HL-60 (cell line): ENCODE data around the gene TBC1D9.

Experiments
- GABPA ChIP-seq: IDR thresholded peaks from 2 replicates; pipeline ENCODE4 v1.6.1; 2012; ENCODE audit warnings: low read depth
- POLR2AphosphoS5 ChIP-seq: IDR thresholded peaks from 2 replicates; pipeline ENCODE4 v1.6.1; 2012; ENCODE audit warnings: low read depth
- TF ChIP-seq, protein P1 (sequence below): IDR thresholded peaks from one replicate; pipeline ENCODE4 v1.5.1; 2011; ENCODE audit warnings: low read length, control low read depth, inconsistent platforms; ENCODE audit not compliant: insufficient read depth
- TF ChIP-seq, protein P2 (sequence below): IDR thresholded peaks from 2 replicates; pipeline ENCODE4 v1.6.1; 2012; ENCODE audit warnings: low read depth; ENCODE audit not compliant: insufficient replicate concordance

- TF ChIP-seq, protein P1, sequence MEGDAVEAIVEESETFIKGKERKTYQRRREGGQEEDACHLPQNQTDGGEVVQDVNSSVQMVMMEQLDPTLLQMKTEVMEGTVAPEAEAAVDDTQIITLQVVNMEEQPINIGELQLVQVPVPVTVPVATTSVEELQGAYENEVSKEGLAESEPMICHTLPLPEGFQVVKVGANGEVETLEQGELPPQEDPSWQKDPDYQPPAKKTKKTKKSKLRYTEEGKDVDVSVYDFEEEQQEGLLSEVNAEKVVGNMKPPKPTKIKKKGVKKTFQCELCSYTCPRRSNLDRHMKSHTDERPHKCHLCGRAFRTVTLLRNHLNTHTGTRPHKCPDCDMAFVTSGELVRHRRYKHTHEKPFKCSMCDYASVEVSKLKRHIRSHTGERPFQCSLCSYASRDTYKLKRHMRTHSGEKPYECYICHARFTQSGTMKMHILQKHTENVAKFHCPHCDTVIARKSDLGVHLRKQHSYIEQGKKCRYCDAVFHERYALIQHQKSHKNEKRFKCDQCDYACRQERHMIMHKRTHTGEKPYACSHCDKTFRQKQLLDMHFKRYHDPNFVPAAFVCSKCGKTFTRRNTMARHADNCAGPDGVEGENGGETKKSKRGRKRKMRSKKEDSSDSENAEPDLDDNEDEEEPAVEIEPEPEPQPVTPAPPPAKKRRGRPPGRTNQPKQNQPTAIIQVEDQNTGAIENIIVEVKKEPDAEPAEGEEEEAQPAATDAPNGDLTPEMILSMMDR, result no peak
- TF ChIP-seq POLR2AphosphoS5, result no peak
- TF ChIP-seq, protein P2, sequence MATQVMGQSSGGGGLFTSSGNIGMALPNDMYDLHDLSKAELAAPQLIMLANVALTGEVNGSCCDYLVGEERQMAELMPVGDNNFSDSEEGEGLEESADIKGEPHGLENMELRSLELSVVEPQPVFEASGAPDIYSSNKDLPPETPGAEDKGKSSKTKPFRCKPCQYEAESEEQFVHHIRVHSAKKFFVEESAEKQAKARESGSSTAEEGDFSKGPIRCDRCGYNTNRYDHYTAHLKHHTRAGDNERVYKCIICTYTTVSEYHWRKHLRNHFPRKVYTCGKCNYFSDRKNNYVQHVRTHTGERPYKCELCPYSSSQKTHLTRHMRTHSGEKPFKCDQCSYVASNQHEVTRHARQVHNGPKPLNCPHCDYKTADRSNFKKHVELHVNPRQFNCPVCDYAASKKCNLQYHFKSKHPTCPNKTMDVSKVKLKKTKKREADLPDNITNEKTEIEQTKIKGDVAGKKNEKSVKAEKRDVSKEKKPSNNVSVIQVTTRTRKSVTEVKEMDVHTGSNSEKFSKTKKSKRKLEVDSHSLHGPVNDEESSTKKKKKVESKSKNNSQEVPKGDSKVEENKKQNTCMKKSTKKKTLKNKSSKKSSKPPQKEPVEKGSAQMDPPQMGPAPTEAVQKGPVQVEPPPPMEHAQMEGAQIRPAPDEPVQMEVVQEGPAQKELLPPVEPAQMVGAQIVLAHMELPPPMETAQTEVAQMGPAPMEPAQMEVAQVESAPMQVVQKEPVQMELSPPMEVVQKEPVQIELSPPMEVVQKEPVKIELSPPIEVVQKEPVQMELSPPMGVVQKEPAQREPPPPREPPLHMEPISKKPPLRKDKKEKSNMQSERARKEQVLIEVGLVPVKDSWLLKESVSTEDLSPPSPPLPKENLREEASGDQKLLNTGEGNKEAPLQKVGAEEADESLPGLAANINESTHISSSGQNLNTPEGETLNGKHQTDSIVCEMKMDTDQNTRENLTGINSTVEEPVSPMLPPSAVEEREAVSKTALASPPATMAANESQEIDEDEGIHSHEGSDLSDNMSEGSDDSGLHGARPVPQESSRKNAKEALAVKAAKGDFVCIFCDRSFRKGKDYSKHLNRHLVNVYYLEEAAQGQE, result no peak
- no peak for TF ChIP-seq GABPA
Measured at GRCh38 chr4:140754918-140755773, 1.0 kb downstream of the TBC1D9 start.
